ENCODE results near the gene CHERP.

CHERP gene

GRCh38 chr19:16527971-16528521, 14.2 kb downstream of the CHERP start:
- no peak for TF ChIP-seq JUND (IDR thresholded peaks at IDR 0.05; ENCODE audit: low read depth)
- in situ Hi-C loops (cut with HindIII; ENCODE audit: low pct_unique_long_range_greater_than_20kb, low sequenced_read_pairs) = no loop called here
- peak in 1 of 2 experiments; percentile 22 for DNase-seq (ENCODE audit: low read depth in 1 of 2, low spot score in 1 of 2)

GRCh38 chr19:16527334-16527935, 14.8 kb downstream of the CHERP start:
- DNase-seq (ENCODE audit: low read depth in 1 of 2, low spot score in 1 of 2) = peak in 1 of 2 experiments; percentile 51
- no peak for TF ChIP-seq JUND (IDR thresholded peaks at IDR 0.05; ENCODE audit: low read depth)
- in situ Hi-C loops (cut with HindIII; ENCODE audit: low pct_unique_long_range_greater_than_20kb, low sequenced_read_pairs) = no loop called here

GRCh38 chr19:16525751-16526481, 16.3 kb downstream of the CHERP start:
- no peak for TF ChIP-seq JUND (IDR thresholded peaks at IDR 0.05; ENCODE audit: low read depth)
- DNase-seq (ENCODE audit: low read depth in 1 of 2, low spot score in 1 of 2) = no peak
- in situ Hi-C loops (cut with HindIII; ENCODE audit: low pct_unique_long_range_greater_than_20kb, low sequenced_read_pairs) = no loop called here

GRCh38 chr19:16524991-16525734, 17.1 kb downstream of the CHERP start:
- in situ Hi-C loops (cut with HindIII; ENCODE audit: low pct_unique_long_range_greater_than_20kb, low sequenced_read_pairs) = no loop called here
- DNase-seq (ENCODE audit: low read depth in 1 of 2, low spot score in 1 of 2) = no peak
- TF ChIP-seq JUND (IDR thresholded peaks at IDR 0.05; ENCODE audit: low read depth) = no peak

- no peak for DNase-seq (ENCODE audit: low read depth in 1 of 2, low spot score in 1 of 2)
- no peak for TF ChIP-seq JUND (IDR thresholded peaks at IDR 0.05; ENCODE audit: low read depth)
- in situ Hi-C loops (cut with HindIII; ENCODE audit: low pct_unique_long_range_greater_than_20kb, low sequenced_read_pairs) = no loop called here
These were observed 19.5 kb downstream of the CHERP start for GRCh38 chr19:16522559-16523377.

GRCh38 chr19:16521715-16522289, 20.4 kb downstream of the CHERP start:
- no peak for DNase-seq (ENCODE audit: low read depth in 1 of 2, low spot score in 1 of 2)
- TF ChIP-seq JUND (IDR thresholded peaks at IDR 0.05; ENCODE audit: low read depth) = no peak
- in situ Hi-C loops (cut with HindIII; ENCODE audit: low pct_unique_long_range_greater_than_20kb, low sequenced_read_pairs) = no loop called here

- TF ChIP-seq JUND (IDR thresholded peaks at IDR 0.05; ENCODE audit: low read depth) = no peak
- DNase-seq (ENCODE audit: low read depth in 1 of 2, low spot score in 1 of 2) = no peak
- in situ Hi-C loops (cut with HindIII; ENCODE audit: low pct_unique_long_range_greater_than_20kb, low sequenced_read_pairs) = no loop called here
These were observed 21.1 kb downstream of the CHERP start for GRCh38 chr19:16520986-16521624.

- in situ Hi-C loops (cut with HindIII; ENCODE audit: low pct_unique_long_range_greater_than_20kb, low sequenced_read_pairs) = no loop called here
- no peak for TF ChIP-seq JUND (IDR thresholded peaks at IDR 0.05; ENCODE audit: low read depth)
- no peak for DNase-seq (ENCODE audit: low read depth in 1 of 2, low spot score in 1 of 2)
These were observed 21.9 kb downstream of the CHERP start for GRCh38 chr19:16520074-16520973.

GRCh38 chr19:16519230-16519687, 23.0 kb downstream of the CHERP start:
- in situ Hi-C loops (cut with HindIII; ENCODE audit: low pct_unique_long_range_greater_than_20kb, low sequenced_read_pairs) = no loop called here
- TF ChIP-seq JUND (IDR thresholded peaks at IDR 0.05; ENCODE audit: low read depth) = no peak
- no peak for DNase-seq (ENCODE audit: low read depth in 1 of 2, low spot score in 1 of 2)

GRCh38 chr19:16518483-16519229, 23.6 kb downstream of the CHERP start:
- DNase-seq (ENCODE audit: low read depth in 1 of 2, low spot score in 1 of 2) = no peak

More at GRCh38 chr19:16518483-16519229, 23.6 kb downstream of the CHERP start:
- in situ Hi-C loops (cut with HindIII; ENCODE audit: low pct_unique_long_range_greater_than_20kb, low sequenced_read_pairs) = no loop called here
- no peak for TF ChIP-seq JUND (IDR thresholded peaks at IDR 0.05; ENCODE audit: low read depth)
